DMS153 (cell line): ENCODE measurements around the gene CARS1.

ENCODE experiments used
- DNase-seq: peaks from one replicate; lab custom pipeline; 2025; lab: John Stamatoyannopoulos, UW

CARS1 gene

DNA sequence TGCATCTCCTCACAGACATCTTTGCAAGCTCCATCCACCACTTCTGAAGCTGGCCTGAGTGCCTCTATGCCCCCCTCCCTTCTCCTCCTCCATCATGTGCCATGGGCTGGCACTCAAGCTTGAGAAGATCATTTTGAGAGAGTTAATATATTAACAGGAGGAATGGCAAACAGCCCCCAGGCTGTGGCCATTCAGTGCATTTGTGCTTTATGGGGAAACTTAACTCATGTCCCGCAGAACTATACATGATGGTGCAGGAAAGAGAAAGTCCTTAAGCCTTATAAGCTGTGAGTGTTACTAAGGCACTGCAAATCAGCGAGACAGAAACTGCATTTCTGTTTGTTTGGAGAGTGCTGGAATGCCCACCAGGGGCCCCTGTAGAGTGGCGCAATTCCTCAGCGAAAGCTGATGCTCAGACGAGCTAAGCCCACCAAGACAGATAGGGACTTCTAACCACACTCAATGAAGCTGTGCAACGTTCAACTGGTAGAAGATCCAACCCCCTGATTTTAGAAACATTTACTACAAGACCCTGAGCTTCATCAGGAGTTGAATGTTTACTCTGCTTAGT lies 101.2 kb downstream of the CARS1 start:
- no peak for DNase-seq

DNA sequence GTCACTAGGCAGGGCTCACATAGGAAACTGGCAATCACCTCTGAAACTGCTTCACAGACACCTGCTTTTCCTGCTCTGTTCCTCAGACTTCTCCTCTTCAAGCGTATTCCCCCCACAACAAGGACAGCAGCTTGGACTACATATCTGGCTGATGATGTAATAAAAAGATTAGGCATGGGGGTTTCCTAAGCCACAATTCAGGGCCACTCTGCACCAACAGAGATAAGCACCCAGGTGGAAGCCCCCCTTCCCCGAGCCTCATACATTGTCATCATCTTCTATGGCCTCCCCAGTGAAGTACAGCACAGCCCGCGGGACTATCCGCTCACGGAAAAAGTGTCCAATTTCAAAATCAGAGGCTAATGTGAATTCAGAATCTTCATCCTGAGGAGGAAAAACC lies 103.0 kb downstream of the CARS1 start:
- no peak for DNase-seq

DNA sequence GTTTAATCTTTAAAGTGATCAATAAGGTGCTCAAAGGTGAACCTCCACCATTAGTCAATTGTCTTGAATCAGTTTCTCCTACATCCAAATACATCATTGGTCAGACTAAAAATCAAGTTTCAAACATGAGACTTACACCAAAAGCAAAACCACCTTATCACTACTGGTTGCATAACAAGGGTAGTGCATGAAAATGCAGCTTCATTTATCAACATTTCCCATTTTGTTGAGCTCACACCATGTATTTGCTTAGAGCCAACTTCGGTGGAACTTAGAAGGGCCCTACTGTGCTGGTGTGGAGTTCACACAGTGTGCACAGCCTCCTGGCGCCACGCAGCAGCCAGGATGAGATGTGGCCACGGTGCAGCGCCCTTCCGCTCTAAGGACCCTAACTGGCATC lies 104.9 kb downstream of the CARS1 start:
- DNase-seq = no peak

DNA sequence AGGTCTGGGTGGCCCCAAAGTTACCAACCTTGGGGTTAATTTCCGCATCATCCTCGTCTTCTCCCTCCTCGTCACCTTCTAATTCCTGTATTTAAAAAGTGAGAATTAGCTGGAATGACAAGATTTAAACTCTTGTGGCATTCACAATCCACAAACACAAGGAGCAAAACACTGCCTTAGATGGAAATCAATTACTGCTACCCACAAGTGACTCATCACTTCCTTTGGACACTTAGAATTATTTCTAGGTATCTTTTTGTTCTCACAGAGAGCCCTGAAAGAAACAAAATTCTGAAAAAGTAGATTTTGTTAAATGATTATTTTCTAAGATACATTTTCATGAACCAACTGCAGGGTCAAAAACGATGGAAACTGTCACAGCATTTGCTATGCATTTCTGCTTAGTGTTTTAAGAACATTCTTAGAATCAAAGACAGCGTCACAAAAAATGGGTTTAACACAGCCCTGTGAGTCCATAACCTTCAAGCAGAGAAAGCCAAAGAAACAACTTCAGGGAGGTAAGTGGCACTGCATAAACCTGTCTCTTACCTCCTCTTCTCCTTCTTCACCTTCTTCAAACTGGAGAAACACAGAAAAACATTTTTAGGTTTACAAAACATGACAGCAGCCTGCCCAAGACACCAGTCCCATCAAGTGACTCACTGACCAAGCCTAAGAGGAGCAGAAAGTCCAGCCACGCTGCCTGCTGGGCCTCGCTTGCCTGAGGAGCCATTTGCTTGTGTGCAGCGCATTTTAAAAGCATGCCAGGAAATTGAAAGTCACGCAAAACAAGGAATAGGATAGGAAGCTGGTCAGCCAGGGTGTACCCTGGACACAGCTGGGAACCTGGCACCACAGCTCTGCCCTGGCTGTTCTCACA lies 105.8 kb downstream of the CARS1 start:
- DNase-seq = no peak
